DOHH2 (cell line): ENCODE data around the gene FDX1.
"Not testable (repeated sequence)": the region's sequence is repeated elsewhere in the genome, so short reads cannot be mapped to it uniquely, and the experiment has no call there.

Experiments
- H3F3A ChIP-seq: fragments of 200-600 bp; sonication (generic), shearing (Covaris generic); 2 replicates; pipeline ENCODE4 v1.6.0; 2016; ENCODE audit warnings: antibody characterized with exemption, mild to moderate bottlenecking; ENCODE audit not compliant: control insufficient read depth, insufficient read depth
- H3K27ac ChIP-seq: fragments of 200-600 bp; sonication (generic); 2 replicates; pipeline ENCODE4 v1.5.1; 2014; ENCODE audit warnings: low read depth, mild to moderate bottlenecking, low read length, moderate library complexity
- H3K27me3 ChIP-seq: fragments of 200-600 bp; sonication (generic); 2 replicates; pipeline ENCODE4 v1.6.1; 2014; ENCODE audit warnings: mild to moderate bottlenecking, low read length, mixed read lengths; ENCODE audit not compliant: control insufficient read depth
- H3K36me3 ChIP-seq: fragments of 200-600 bp; sonication (generic); 2 replicates; pipeline ENCODE4 v1.6.1; 2014; ENCODE audit warnings: mild to moderate bottlenecking, low read length, moderate library complexity, mixed read lengths; ENCODE audit not compliant: control insufficient read depth
- H3K4me1 ChIP-seq: fragments of 200-600 bp; sonication (generic); 2 replicates; pipeline ENCODE4 v1.6.1; 2014; ENCODE audit warnings: mild to moderate bottlenecking, low read length, mixed read lengths; ENCODE audit not compliant: control insufficient read depth
- H3K4me2 ChIP-seq: fragments of 200-600 bp; sonication (generic); 2 replicates; pipeline ENCODE4 v1.6.0; 2014; ENCODE audit warnings: mild to moderate bottlenecking, low read length, moderate library complexity
- H3K4me3 ChIP-seq: fragments of 200-600 bp; sonication (generic); 2 replicates; pipeline ENCODE4 v1.5.1; 2014; ENCODE audit warnings: mild to moderate bottlenecking, low read length, mixed read lengths
- H3K79me2 ChIP-seq: fragments of 200-600 bp; sonication (generic); 2 replicates; pipeline ENCODE4 v1.6.1; 2014; ENCODE audit warnings: mild to moderate bottlenecking, low read length, mixed read lengths; ENCODE audit not compliant: control insufficient read depth
- H3K9me2 ChIP-seq: fragments of 200-600 bp; sonication (generic); replicated peaks from 2 replicates; pipeline ENCODE4 v1.6.1; 2014; ENCODE audit warnings: mild to moderate bottlenecking, low read length, mixed read lengths; ENCODE audit not compliant: control insufficient read depth
- H3K9me3 ChIP-seq: fragments of 200-600 bp; sonication (generic); 2 replicates; pipeline ENCODE4 v1.6.1; 2014; ENCODE audit warnings: antibody characterized with exemption, low read length, mixed read lengths; ENCODE audit not compliant: control insufficient read depth, insufficient read depth
- H4K20me1 ChIP-seq: fragments of 200-600 bp; sonication (generic); 2 replicates; pipeline ENCODE4 v1.6.0; 2014; ENCODE audit warnings: low read depth, mild to moderate bottlenecking, antibody characterized with exemption, low read length, moderate library complexity; ENCODE audit not compliant: control insufficient read depth, insufficient read depth
- CTCF ChIP-seq: fragments of 200-600 bp; sonication (generic); IDR thresholded peaks from one replicate; pipeline ENCODE4 v1.5.1; 2014; ENCODE audit warnings: antibody characterized with exemption, mild to moderate bottlenecking, low read depth, low read length; ENCODE audit not compliant: poor library complexity, severe bottlenecking
- EZH2phosphoT487 ChIP-seq: fragments of 200-600 bp; sonication (generic); IDR thresholded peaks from 2 replicates; pipeline ENCODE4 v1.6.1; 2017; ENCODE audit warnings: borderline replicate concordance, mild to moderate bottlenecking, antibody characterized with exemption, low read length, moderate library complexity, mixed read lengths

FDX1 gene

DNA sequence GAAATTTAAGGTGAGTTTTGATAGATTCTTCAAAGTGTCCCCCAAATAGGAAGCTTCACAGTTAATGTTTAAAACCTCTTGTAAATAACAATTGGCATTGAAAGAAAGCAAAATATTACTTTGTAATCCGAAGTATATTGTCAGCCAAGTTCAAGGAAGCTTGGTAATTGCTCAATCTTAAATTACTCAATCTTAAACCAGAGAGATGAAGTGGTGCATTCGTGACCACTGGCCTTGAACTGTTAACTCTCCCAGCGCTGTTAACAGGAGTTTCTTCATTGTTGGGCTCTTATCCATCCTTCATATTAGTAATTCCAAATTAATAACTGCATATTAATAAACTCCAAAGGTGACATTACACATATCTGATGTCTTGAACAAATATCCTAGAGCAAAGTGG, 20.6 kb upstream of the FDX1 start:
- no peaks in the 10 kb centered on the region for H3K9me3 ChIP-seq
- TF ChIP-seq EZH2phosphoT487 (no peak), CTCF (no peak)
- no peak overlapping the region for H3K4me3 ChIP-seq
- no peaks in the 10 kb centered on the region for H3K4me1 ChIP-seq
- H3K27me3 ChIP-seq = no peaks in the 10 kb centered on the region
- H3K9me2 ChIP-seq = no peaks in the 10 kb centered on the region
- H4K20me1 ChIP-seq = no peaks in the 10 kb centered on the region
- no peaks in the 10 kb centered on the region for H3K79me2 ChIP-seq
- H3F3A ChIP-seq = no peaks in the 10 kb centered on the region
- no peak overlapping the region for H3K4me2 ChIP-seq
- H3K36me3 ChIP-seq = no peaks in the 10 kb centered on the region
- H3K27ac ChIP-seq = no peak overlapping the region

GRCh38 chr11:110410651-110411050, 19.1 kb upstream of the FDX1 start:
- Histone ChIP-seq H3K79me2 (no peaks in the 10 kb centered on the region), H3K4me2 (no peak overlapping the region), H3K4me1 (no peaks in the 10 kb centered on the region), H3K27me3 (no peaks in the 10 kb centered on the region), H3K27ac (no peak overlapping the region), H4K20me1 (no peaks in the 10 kb centered on the region), H3K4me3 (no peak overlapping the region), H3K36me3 (no peaks in the 10 kb centered on the region), H3K9me3 (no peaks in the 10 kb centered on the region), H3F3A (no peaks in the 10 kb centered on the region), H3K9me2 (no peaks in the 10 kb centered on the region)
- TF ChIP-seq CTCF (no peak), EZH2phosphoT487 (no peak)

DNA sequence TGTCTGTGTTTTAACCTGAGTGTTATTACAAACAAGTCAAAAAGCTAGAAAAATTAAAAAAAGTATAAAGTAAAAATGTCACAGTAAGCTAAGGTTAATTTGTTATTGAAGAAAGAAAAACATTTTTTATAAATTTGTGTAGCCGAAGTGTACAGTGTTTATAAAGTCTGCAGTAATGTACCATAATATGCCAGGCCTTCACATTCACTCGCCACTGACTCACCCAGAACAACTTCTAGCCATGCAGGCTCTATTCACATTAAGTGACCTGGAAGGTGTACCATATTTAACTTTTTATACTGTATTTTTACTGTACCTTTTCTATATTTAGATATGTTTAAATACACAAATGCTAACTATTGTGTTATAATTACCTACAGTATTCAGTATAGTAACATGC, 14.7 kb upstream of the FDX1 start:
- H3K4me1 ChIP-seq = no peaks in the 10 kb centered on the region
- no peaks in the 10 kb centered on the region for H3K36me3 ChIP-seq
- H3K79me2 ChIP-seq = no peaks in the 10 kb centered on the region
- no peak for TF ChIP-seq CTCF
- no peak for TF ChIP-seq EZH2phosphoT487
- no peaks in the 10 kb centered on the region for H3K27me3 ChIP-seq
- H3F3A ChIP-seq = no peaks in the 10 kb centered on the region
- H3K4me3 ChIP-seq = no peak overlapping the region
- H3K27ac ChIP-seq = no peak overlapping the region
- no peaks in the 10 kb centered on the region for H4K20me1 ChIP-seq
- no peak overlapping the region for H3K4me2 ChIP-seq
- H3K9me3 ChIP-seq = no peaks in the 10 kb centered on the region
- no peaks in the 10 kb centered on the region for H3K9me2 ChIP-seq

DNA sequence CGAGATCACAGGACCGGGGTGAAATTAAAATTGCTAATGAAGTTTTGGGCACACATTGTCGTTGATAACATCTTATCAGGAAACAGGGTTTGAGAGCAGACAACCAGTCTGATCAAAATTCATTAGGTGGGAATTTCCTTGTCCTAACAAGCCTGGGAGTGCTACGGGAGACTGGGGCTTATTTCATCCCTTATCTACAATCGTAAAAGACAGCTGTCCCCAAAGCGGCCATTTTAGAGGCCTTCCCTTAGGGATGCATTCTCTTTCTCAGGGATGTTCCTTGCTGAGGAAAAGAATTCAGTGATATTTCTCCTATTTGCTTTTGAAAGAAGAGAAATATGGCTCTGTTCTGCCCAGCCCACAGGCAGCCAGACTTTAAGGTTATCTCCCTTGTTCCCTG, 8.1 kb upstream of the FDX1 start:
- not testable (repeated sequence) for H3K36me3 ChIP-seq

More for the DNA sequence above, 8.1 kb upstream of the FDX1 start:
- H3F3A ChIP-seq, H3K4me2 ChIP-seq, H4K20me1 ChIP-seq, H3K9me3 ChIP-seq, H3K4me1 ChIP-seq, H3K27ac ChIP-seq, H3K79me2 ChIP-seq, H3K9me2 ChIP-seq, H3K27me3 ChIP-seq, H3K4me3 ChIP-seq: not testable (repeated sequence)
